Diencephalon (tissue), 1 donor: Measurements from ENCODE around the gene DNAH14. TPM values are rescaled to one million over a fixed set of nuclear protein-coding genes. Genes with fewer than 3 reads are reported as not detected.

Experiments
- total RNA-seq: library from RNA; depleted of rRNA; stranded (reverse); fragments of >200 nt; gene quantifications from one replicate; pipeline ENCODE4 v1.2.3, GENCODE V29; 2014

Gene DNAH14
- total RNA-seq: 74.0 TPM

DNA sequence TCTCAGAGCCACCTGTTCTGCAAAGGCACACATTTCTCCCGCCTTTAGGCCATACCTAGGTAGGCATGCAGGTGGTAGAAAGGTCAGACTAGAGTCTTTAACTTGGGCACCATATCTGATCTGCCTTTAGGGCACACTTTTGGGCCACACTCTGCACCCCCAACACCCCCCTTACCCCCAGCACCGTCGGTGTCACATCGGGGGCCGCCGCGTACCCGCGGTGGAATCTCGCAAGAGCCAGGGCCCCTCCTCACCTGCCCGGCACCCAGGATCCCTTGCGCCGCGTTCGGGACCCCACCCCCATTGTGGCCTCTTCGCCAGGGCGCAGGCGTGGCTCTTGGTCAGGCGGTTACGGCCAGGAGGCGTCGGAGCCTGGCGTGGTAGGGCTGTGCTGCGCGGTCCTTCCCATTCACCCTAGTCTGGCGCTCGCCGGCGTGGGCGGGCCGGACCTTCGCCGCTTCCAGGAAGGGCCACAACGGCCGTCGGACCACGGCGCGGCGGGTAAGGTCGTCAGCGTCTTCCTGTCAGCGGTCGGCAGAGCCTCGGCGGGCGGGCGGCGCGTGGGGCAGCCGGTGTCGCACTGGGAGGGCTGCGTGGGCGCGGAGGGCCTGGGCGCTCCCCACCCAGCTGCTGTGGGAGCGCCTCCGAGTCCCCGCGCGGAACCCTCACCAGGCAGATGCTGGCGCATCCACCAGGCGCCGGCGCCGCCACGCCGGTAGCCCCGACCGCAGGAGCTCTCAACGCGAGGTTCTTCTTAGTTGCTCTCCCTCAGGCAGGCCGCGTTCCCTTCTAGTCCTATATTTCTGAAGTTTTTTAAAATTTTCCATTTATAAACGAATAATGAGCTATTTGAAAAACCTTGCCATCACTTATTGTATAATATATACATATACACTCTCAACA lies at the start of gene DNAH14:
Gene DNAH14 (plus strand): TSS at position 341 of the 903 bp plus-strand sequence. CDS start 23,028 bp downstream, outside the sequence.

DNA sequence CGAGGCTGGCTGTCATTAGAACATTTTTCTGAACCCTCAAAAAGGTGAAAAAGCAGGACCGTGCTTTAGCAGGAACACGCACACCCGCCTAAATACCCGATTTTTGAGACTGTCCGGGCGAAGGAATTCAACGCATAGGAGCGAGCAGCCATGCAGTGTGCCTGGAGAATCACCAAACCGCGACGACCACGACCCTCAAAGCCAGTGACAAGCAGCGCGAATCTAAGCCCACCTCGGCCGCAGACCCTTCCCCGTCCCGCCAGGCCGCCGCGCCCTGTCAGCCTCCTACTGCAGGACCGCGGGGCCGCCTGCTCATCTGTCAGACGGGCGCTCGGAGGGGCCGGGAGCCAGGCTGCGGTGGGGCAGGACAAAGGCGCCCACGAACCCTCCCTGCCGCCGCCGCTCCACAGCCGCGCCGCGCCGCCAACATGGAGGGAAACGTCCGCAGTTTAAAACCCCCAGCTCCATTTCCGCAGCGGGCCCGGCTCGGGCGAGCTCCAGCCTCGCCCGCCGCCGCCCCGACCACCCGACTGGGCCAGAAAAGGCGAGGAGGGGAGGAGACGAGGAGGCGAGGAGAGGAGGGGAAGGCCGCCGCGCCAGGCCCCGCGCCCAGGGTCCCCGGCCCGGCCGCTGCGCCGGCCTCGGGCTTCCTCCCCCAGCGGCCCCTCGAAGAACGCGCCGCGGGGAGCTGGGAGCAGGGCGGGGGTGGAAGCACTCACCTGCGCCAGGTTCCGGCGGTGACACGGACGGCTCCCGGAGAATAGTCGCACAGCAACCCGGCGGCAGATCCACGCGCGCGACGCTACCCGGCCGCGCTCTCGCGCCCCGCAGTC lies 498.0 kb downstream of the DNAH14 start, which contains the start of gene LBR:
Gene LBR (minus strand): TSS at position 804 of the 833 bp plus-strand sequence. CDS start 3,963 bp downstream, outside the sequence.

